HUES64 (cell line): ENCODE data around the gene MYO1D.
"Not testable (repeated sequence)": the region's sequence is repeated elsewhere in the genome, so short reads cannot be mapped to it uniquely, and the experiment has no call there.

Source experiments
- H3K27ac ChIP-seq: 2 replicates; pipeline ENCODE4 v1.7.0; 2013; ENCODE audit warnings: low read depth, low read length, inconsistent platforms
- H3K27me3 ChIP-seq: 2 replicates; pipeline ENCODE4 v1.6.1; 2013; ENCODE audit warnings: mild to moderate bottlenecking, low read length; ENCODE audit not compliant: insufficient read depth
- H3K36me3 ChIP-seq: 2 replicates; pipeline ENCODE4 v1.6.1; 2013; ENCODE audit warnings: mild to moderate bottlenecking, low read length; ENCODE audit not compliant: insufficient read depth
- H3K4me1 ChIP-seq: 2 replicates; pipeline ENCODE4 v1.6.1; 2013; ENCODE audit warnings: mild to moderate bottlenecking, low read length, moderate library complexity; ENCODE audit not compliant: insufficient read depth
- H3K4me3 ChIP-seq: 2 replicates; pipeline ENCODE4 v1.5.1; 2013; ENCODE audit warnings: mild to moderate bottlenecking, low read length, moderate library complexity
- H3K9ac ChIP-seq: 2 replicates; pipeline ENCODE4 v1.6.1; 2013; ENCODE audit warnings: mild to moderate bottlenecking, low read depth, low read length
- H3K9me3 ChIP-seq: 2 replicates; pipeline ENCODE4 v1.6.1; 2013; ENCODE audit warnings: low read depth, low read length; ENCODE audit not compliant: insufficient read depth
- WGBS: fragments of 150-250, 120-280 bp; methylation state at CpG from one replicate; pipeline ENCODE4 v1.1.7; 2013; ENCODE audit warnings: missing lambda C conversion rate; 5-methylcytosine and 5-hydroxymethylcytosine counted together

The MYO1D gene

DNA sequence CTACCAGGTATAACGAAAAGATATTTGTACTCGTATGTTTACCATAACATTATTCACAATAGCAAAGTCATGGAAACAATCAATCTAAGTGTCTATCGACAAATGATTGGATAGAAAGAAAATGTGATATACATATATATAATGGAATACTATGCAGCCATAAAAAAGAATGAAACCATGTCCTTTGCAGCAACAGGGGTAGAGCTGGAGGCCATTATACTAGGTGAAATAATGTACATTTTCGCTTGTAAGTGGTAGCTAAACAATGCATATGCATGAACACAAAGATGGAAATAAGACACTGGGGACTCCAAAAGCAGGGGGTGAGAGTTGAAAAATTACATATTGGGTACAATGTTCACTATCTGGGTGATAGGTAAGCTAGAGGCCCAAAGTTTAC is 124.0 kb downstream of the MYO1D start:
- WGBS: 90% methylated on average over 3 of the region's 4 CpGs

GRCh38 chr17:32747856-32748255 is 129.1 kb downstream of the MYO1D start:
- WGBS: 100% methylated on average over 1 of the region's 2 CpGs

More for the DNA sequence above, 124.0 kb downstream of the MYO1D start:
- Histone ChIP-seq H3K9me3 (peaks cover 2% of the 10 kb centered on the region; the same call in 1 of the 2 replicates), H3K4me3 (no peak overlapping the region), H3K4me1 (no peaks in the 10 kb centered on the region), H3K36me3 (no peaks in the 10 kb centered on the region), H3K27me3 (no peaks in the 10 kb centered on the region), H3K27ac (no peak overlapping the region), H3K9ac (no peak overlapping the region)

DNA sequence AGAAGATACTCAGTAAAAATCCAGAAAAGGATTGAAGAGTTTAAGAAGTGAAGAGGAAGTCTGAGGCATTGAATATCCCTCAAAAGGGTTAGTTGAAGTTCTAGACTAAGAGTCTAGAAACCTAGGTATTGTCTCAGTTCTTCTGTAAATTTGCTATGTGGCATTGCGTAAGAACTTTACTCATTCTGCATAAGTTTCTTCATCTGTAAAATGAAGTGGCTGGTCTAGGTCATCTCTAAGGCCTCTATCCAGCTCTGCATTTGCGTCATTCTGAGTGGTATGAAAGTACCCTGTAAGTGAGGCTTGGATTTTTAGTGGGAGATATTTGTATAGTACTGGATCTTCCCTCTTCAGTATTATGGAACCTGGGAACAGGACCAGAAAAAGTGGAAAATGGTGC is 130.2 kb downstream of the MYO1D start:
- Histone ChIP-seq H3K9ac (no peak overlapping the region), H3K9me3 (no peaks in the 10 kb centered on the region), H3K4me3 (no peak overlapping the region), H3K36me3 (no peaks in the 10 kb centered on the region), H3K27ac (no peak overlapping the region), H3K27me3 (no peaks in the 10 kb centered on the region), H3K4me1 (no peaks in the 10 kb centered on the region)
- WGBS: 90% methylated on average over 2 of the region's 2 CpGs

More at GRCh38 chr17:32747856-32748255, 129.1 kb downstream of the MYO1D start:
- no peaks in the 10 kb centered on the region for H3K4me1 ChIP-seq
- H3K27ac ChIP-seq: no peak overlapping the region
- no peaks in the 10 kb centered on the region for H3K27me3 ChIP-seq
- H3K4me3 ChIP-seq: no peak overlapping the region
- H3K36me3 ChIP-seq: no peaks in the 10 kb centered on the region
- peaks cover under 1% of the 10 kb centered on the region; the same call in 1 of the 2 replicates for H3K9me3 ChIP-seq
- no peak overlapping the region for H3K9ac ChIP-seq

DNA sequence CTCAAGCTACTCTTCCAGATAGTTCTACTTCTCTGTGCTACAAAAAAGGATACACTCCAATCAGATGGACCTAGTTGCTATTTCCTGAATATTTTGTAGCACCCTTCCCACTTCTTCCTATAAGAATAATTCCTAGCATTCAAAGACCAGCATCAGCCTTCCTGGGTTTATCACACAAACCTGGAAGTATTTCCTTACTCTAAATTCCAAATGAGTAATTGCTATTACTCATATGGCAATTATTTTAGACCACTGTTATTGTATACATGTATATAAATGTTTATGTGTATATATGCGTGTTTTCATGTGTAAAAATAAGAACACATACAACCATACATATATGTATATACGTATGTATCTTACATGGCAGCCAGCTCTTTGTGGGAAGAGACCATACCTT is 130.6 kb downstream of the MYO1D start:
- H3K9ac ChIP-seq: no peak overlapping the region
- H3K4me1 ChIP-seq: no peaks in the 10 kb centered on the region
- no peaks in the 10 kb centered on the region for H3K9me3 ChIP-seq
- H3K4me3 ChIP-seq: no peak overlapping the region
- no peak overlapping the region for H3K27ac ChIP-seq
- WGBS: 100% methylated on average over 1 of the region's 2 CpGs
- H3K27me3 ChIP-seq: no peaks in the 10 kb centered on the region
- no peaks in the 10 kb centered on the region for H3K36me3 ChIP-seq

- H3K9me3 ChIP-seq: no peaks in the 10 kb centered on the region
- 94% methylated on average over 4 of the region's 4 CpGs for WGBS
Measured at GRCh38 chr17:32742681-32743538, 134.0 kb downstream of the MYO1D start.

DNA sequence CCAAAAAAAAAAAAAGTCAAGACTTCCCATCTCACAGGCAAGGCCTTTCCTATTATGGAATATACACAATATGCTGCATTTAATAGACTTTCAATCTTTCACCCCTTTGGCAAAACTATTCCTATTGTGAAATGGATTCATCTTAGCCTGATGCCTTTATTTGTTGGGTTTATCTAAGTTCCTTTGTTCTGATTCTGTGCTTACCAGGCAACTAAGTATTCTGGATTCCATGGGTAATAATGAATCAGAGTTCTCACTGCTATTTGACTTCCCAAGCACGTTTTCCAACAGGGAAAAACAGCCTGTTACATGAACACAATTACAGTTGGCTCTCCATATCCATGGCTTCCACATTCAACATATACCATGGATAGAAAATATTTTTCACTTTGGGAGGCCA is 135.5 kb downstream of the MYO1D start:
- no peaks in the 10 kb centered on the region for H3K27me3 ChIP-seq
- no peaks in the 10 kb centered on the region for H3K4me1 ChIP-seq
- H3K4me3 ChIP-seq: no peak overlapping the region
- H3K27ac ChIP-seq: no peak overlapping the region
- no peak overlapping the region for H3K9ac ChIP-seq
- 83% methylated on average over 1 of the region's 1 CpG for WGBS
- H3K36me3 ChIP-seq: no peaks in the 10 kb centered on the region; the same call in 1 of the 2 replicates
- no peaks in the 10 kb centered on the region for H3K9me3 ChIP-seq

More at GRCh38 chr17:32742681-32743538, 134.0 kb downstream of the MYO1D start:
- H3K4me3 ChIP-seq: no peak overlapping the region
- H3K9ac ChIP-seq: no peak overlapping the region
- no peaks in the 10 kb centered on the region for H3K27me3 ChIP-seq
- H3K27ac ChIP-seq: no peak overlapping the region
- no peaks in the 10 kb centered on the region; the same call in 1 of the 2 replicates for H3K36me3 ChIP-seq
- no peaks in the 10 kb centered on the region for H3K4me1 ChIP-seq

- no peaks in the 10 kb centered on the region for H3K27me3 ChIP-seq
- H3K27ac ChIP-seq: no peak overlapping the region
- H3K9ac ChIP-seq: no peak overlapping the region
- no peaks in the 10 kb centered on the region; the same call in 1 of the 2 replicates for H3K36me3 ChIP-seq
- WGBS: 94% methylated on average over 2 of the region's 2 CpGs
- no peak overlapping the region for H3K4me3 ChIP-seq
- H3K4me1 ChIP-seq: no peaks in the 10 kb centered on the region
- no peaks in the 10 kb centered on the region for H3K9me3 ChIP-seq
Measured at GRCh38 chr17:32739722-32740121, 137.2 kb downstream of the MYO1D start.

DNA sequence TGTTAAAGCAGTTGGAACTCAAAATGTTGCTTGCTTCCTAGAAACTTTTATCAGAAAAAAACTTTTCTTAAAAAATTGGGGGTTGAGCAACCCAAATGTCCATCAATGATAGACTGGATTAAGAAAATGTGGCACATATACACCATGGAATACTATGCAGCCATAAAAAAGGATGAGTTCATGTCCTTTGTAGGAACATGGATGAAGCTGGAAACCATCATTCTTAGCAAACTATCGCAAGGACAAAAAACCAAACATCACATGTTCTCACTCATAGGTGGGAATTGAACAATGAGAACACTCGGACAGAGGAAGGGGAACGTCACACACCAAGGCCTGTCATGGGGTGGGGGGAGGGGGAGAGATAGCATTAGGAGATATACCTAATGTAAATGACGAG is 137.8 kb downstream of the MYO1D start:
- not testable (repeated sequence) for H3K4me3 ChIP-seq, H3K36me3 ChIP-seq, H3K4me1 ChIP-seq, H3K27me3 ChIP-seq, H3K9ac ChIP-seq, H3K27ac ChIP-seq, H3K9me3 ChIP-seq
- WGBS: 93% methylated on average over 3 of the region's 4 CpGs

DNA sequence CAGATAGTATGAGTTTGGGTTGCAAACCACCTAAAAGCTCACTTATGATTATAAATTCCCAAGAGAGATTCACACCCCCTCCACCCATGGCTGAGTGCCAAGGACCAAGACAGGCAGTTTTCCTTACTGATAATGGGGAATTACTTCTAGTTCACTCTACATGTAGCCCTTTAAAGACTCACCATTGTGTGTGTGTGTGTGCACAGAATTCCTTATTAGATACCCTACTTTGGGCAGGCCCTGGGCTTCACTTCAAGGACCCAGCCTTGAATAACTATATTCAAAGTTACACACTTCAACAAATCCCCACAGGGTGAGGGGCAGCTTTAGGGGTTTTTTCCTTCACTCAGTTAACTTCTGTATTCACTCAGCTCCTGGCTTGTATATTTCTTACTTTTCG is 143.5 kb downstream of the MYO1D start:
- no peaks in the 10 kb centered on the region for H3K27me3 ChIP-seq
- H3K4me1 ChIP-seq: no peaks in the 10 kb centered on the region
- H3K9ac ChIP-seq: no peak overlapping the region
- WGBS: no CpG with 5 or more reads among the region's 1 CpG
- H3K27ac ChIP-seq: no peak overlapping the region
- H3K4me3 ChIP-seq: no peak overlapping the region
- 0 out of 2 replicates have a peak, but pooled peaks cover 11% of the 10 kb centered on the region for H3K36me3 ChIP-seq
- H3K9me3 ChIP-seq: peaks cover 15% of the 10 kb centered on the region; the same call in 1 of the 2 replicates

GRCh38 chr17:32732900-32733299 is 144.0 kb downstream of the MYO1D start:
- Histone ChIP-seq H3K27ac (no peak overlapping the region), H3K9ac (no peak overlapping the region), H3K27me3 (no peaks in the 10 kb centered on the region), H3K4me3 (no peak overlapping the region), H3K9me3 (peaks cover 15% of the 10 kb centered on the region; the same call in 1 of the 2 replicates), H3K36me3 (0 out of 2 replicates have a peak, but pooled peaks cover 11% of the 10 kb centered on the region), H3K4me1 (no peaks in the 10 kb centered on the region)
- WGBS: 84% methylated on average over 6 of the region's 6 CpGs

DNA sequence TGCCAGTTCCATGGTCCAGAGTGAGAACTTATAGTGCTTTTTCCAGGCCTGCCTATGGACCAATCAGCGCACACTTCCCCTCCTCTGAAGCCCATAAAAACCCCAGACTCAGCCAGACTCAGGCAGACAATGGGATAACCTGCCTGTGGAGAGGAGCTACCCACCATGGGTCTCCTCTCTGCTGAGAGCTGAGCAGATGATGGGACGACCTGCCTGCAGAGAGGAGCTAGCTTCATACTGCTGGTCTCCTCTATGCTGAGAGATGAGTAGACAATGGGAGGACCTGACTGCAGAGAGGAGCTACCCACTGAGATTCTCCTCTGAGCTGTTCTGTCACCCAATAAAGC is 144.7 kb downstream of the MYO1D start:
- H3K4me1 ChIP-seq: no peaks in the 10 kb centered on the region
- H3K9me3 ChIP-seq: peaks cover 15% of the 10 kb centered on the region; the same call in 1 of the 2 replicates
- H3K27ac ChIP-seq: no peak overlapping the region
- H3K9ac ChIP-seq: no peak overlapping the region
- H3K36me3 ChIP-seq: 0 out of 2 replicates have a peak, but pooled peaks cover 11% of the 10 kb centered on the region
- WGBS: 98% methylated on average over 2 of the region's 2 CpGs
- H3K27me3 ChIP-seq: no peaks in the 10 kb centered on the region
- H3K4me3 ChIP-seq: no peak overlapping the region
